Embryonic facial prominence (tissue), 1 donor: ENCODE data around the gene CLCNKA.

ENCODE experiments used
- DNase-seq: peaks from one replicate; pipeline ENCODE4 v3.0.0-alpha.2; 2016; ENCODE audit errors: extremely low spot score

Gene CLCNKA

GRCh38 chr1:16063226-16063829 lies 41.5 kb downstream of the CLCNKA start:
- no peak for DNase-seq

- no peak for DNase-seq
Observed at GRCh38 chr1:16063921-16064320, 42.1 kb downstream of the CLCNKA start.

- no peak for DNase-seq
Observed at GRCh38 chr1:16064536-16065268, 42.9 kb downstream of the CLCNKA start.

GRCh38 chr1:16065269-16065576 lies 43.4 kb downstream of the CLCNKA start:
- DNase-seq, result no peak

GRCh38 chr1:16066245-16066644 lies 44.4 kb downstream of the CLCNKA start:
- DNase-seq, result no peak

- DNase-seq, result no peak
Observed at GRCh38 chr1:16067127-16067768, 45.4 kb downstream of the CLCNKA start.

- no peak for DNase-seq
Observed at GRCh38 chr1:16067933-16068332, 46.1 kb downstream of the CLCNKA start.

- no peak for DNase-seq
Observed at GRCh38 chr1:16068356-16069270, 46.8 kb downstream of the CLCNKA start.

- DNase-seq, result no peak
Observed at GRCh38 chr1:16070640-16071355, 49.0 kb downstream of the CLCNKA start.

- DNase-seq, result no peak
Observed at GRCh38 chr1:16071614-16072013, 49.8 kb downstream of the CLCNKA start.

GRCh38 chr1:16072095-16072494 lies 50.3 kb downstream of the CLCNKA start:
- no peak for DNase-seq

- DNase-seq, result no peak
Observed at GRCh38 chr1:16072616-16073484, 51.0 kb downstream of the CLCNKA start.

GRCh38 chr1:16073490-16074119 lies 51.8 kb downstream of the CLCNKA start, which contains the start of gene FAM131C:
Gene FAM131C, minus strand, starts transcription at chr1:16073651. Its CDS starts 209 bp downstream, at chr1:16073442.
- DNase-seq, result no peak

- no peak for DNase-seq
Observed at GRCh38 chr1:16074217-16074616, 52.4 kb downstream of the CLCNKA start.

GRCh38 chr1:16075337-16076030 lies 53.6 kb downstream of the CLCNKA start:
- no peak for DNase-seq

GRCh38 chr1:16076031-16076864 lies 54.4 kb downstream of the CLCNKA start:
- DNase-seq, result no peak

- no peak for DNase-seq
Observed at GRCh38 chr1:16076865-16077238, 55.0 kb downstream of the CLCNKA start.
